ENCODE measurements around the gene FOXJ1. TPM values are rescaled to one million over a fixed set of nuclear protein-coding genes. Genes with fewer than 3 reads are reported as not detected.

The FOXJ1 gene
- total and polyA plus RNA-seq, 2 of the 13 experiments (the other 11 are each of a cell fraction or from before 2014, with no cell fraction given), result 0.98 to 1.6 TPM

DNA sequence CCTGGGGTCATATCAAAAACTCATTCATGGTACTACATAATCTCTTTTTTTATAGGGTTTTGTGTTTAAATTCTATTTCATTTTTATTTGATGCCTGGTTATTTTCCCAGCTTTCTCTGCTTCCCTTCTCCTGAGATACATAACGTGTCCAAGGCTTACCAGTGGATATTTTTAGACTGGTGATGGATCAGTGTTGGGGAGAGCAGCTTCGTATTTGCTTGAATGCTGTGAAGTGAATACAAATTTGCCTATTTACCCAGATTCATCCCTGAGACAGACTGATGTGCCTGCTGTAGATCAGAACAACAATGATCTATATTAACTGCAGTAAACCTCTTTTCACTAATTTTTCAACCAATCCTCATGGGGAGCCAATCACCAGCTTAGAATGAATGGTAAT is 43.2 kb upstream of the FOXJ1 start (continued):
- TF ChIP-seq, protein P1, sequence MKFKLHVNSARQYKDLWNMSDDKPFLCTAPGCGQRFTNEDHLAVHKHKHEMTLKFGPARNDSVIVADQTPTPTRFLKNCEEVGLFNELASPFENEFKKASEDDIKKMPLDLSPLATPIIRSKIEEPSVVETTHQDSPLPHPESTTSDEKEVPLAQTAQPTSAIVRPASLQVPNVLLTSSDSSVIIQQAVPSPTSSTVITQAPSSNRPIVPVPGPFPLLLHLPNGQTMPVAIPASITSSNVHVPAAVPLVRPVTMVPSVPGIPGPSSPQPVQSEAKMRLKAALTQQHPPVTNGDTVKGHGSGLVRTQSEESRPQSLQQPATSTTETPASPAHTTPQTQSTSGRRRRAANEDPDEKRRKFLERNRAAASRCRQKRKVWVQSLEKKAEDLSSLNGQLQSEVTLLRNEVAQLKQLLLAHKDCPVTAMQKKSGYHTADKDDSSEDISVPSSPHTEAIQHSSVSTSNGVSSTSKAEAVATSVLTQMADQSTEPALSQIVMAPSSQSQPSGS (CRISPR knock-in tag; IDR thresholded peaks at IDR 0.05), result no peak
- TF ChIP-seq ZNF253 (CRISPR knock-in tag; IDR thresholded peaks at IDR 0.05; ENCODE audit: borderline replicate concordance) (no peak), ZNF367 (CRISPR knock-in tag; IDR thresholded peaks at IDR 0.05; ENCODE audit: borderline replicate concordance) (no peak), NCOA5 (CRISPR knock-in tag; IDR thresholded peaks at IDR 0.05) (no peak), SNRNP70 (IDR thresholded peaks at IDR 0.05; ENCODE audit: low read depth, low read length) (no peak), GTF2F1 (IDR thresholded peaks at IDR 0.05; ENCODE audit: low read length) (no peak), SMARCE1 (IDR thresholded peaks at IDR 0.05; ENCODE audit: borderline replicate concordance) (no peak), FOXA3 (CRISPR knock-in tag; IDR thresholded peaks at IDR 0.05) (no peak)
- TF ChIP-seq, protein P2, sequence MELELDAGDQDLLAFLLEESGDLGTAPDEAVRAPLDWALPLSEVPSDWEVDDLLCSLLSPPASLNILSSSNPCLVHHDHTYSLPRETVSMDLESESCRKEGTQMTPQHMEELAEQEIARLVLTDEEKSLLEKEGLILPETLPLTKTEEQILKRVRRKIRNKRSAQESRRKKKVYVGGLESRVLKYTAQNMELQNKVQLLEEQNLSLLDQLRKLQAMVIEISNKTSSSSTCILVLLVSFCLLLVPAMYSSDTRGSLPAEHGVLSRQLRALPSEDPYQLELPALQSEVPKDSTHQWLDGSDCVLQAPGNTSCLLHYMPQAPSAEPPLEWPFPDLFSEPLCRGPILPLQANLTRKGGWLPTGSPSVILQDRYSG (CRISPR knock-in tag; IDR thresholded peaks at IDR 0.05), result no peak
- TF ChIP-seq, protein P3, sequence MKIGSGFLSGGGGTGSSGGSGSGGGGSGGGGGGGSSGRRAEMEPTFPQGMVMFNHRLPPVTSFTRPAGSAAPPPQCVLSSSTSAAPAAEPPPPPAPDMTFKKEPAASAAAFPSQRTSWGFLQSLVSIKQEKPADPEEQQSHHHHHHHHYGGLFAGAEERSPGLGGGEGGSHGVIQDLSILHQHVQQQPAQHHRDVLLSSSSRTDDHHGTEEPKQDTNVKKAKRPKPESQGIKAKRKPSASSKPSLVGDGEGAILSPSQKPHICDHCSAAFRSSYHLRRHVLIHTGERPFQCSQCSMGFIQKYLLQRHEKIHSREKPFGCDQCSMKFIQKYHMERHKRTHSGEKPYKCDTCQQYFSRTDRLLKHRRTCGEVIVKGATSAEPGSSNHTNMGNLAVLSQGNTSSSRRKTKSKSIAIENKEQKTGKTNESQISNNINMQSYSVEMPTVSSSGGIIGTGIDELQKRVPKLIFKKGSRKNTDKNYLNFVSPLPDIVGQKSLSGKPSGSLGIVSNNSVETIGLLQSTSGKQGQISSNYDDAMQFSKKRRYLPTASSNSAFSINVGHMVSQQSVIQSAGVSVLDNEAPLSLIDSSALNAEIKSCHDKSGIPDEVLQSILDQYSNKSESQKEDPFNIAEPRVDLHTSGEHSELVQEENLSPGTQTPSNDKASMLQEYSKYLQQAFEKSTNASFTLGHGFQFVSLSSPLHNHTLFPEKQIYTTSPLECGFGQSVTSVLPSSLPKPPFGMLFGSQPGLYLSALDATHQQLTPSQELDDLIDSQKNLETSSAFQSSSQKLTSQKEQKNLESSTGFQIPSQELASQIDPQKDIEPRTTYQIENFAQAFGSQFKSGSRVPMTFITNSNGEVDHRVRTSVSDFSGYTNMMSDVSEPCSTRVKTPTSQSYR (CRISPR knock-in tag; IDR thresholded peaks at IDR 0.05; ENCODE audit: borderline replicate concordance), result no peak
- TF ChIP-seq, protein P4, sequence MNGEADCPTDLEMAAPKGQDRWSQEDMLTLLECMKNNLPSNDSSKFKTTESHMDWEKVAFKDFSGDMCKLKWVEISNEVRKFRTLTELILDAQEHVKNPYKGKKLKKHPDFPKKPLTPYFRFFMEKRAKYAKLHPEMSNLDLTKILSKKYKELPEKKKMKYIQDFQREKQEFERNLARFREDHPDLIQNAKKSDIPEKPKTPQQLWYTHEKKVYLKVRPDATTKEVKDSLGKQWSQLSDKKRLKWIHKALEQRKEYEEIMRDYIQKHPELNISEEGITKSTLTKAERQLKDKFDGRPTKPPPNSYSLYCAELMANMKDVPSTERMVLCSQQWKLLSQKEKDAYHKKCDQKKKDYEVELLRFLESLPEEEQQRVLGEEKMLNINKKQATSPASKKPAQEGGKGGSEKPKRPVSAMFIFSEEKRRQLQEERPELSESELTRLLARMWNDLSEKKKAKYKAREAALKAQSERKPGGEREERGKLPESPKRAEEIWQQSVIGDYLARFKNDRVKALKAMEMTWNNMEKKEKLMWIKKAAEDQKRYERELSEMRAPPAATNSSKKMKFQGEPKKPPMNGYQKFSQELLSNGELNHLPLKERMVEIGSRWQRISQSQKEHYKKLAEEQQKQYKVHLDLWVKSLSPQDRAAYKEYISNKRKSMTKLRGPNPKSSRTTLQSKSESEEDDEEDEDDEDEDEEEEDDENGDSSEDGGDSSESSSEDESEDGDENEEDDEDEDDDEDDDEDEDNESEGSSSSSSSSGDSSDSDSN (CRISPR knock-in tag; IDR thresholded peaks at IDR 0.05), result no peak
